Suprapubic skin (tissue), 4 donors: Measurements from ENCODE around the gene IQCM.

ENCODE experiments used
- CTCF ChIP-seq, 2 donors: fragments of 200-600 bp in 1 of 2; fragments of 450-650 bp in 1 of 2; sonication (generic) in 1 of 2; IDR thresholded peaks; one replicate each; pipeline ENCODE4 v1.5.1; 2016 to 2019; ENCODE audit warnings: antibody characterized with exemption in 2 of 2, mild to moderate bottlenecking in 1 of 2, moderate library complexity in 1 of 2
- EP300 ChIP-seq: sonication (generic); formaldehyde crosslinking; IDR thresholded peaks from one replicate; pipeline ENCODE4 v1.6.1; 2017; ENCODE audit warnings: antibody characterized with exemption
- POLR2A ChIP-seq, 2 donors: fragments of 450-650 bp; IDR thresholded peaks; one replicate each; pipeline ENCODE4 v1.6.1; 2017; ENCODE audit warnings: antibody characterized with exemption in 2 of 2, mild to moderate bottlenecking in 2 of 2, moderate library complexity in 2 of 2
- POLR2AphosphoS5 ChIP-seq, 3 donors: sonication (generic); formaldehyde crosslinking; IDR thresholded peaks; one replicate each; pipeline ENCODE4 v1.6.1; 2017; ENCODE audit warnings: antibody characterized with exemption in 3 of 3

- TF ChIP-seq CTCF (IDR thresholded peaks at IDR 0.05) (no peak), EP300 (no peak), POLR2A (IDR thresholded peaks at IDR 0.05) (no peak), POLR2AphosphoS5 (IDR thresholded peaks at IDR 0.05) (no peak)
Measured at GRCh38 chr4:149716728-149717127, 98.9 kb downstream of the IQCM start.
